Jurkat, Clone E6-1 (cell line): ENCODE measurements around the gene CD200R1L. TPM values are rescaled to one million over a fixed set of nuclear protein-coding genes. Genes with fewer than 3 reads are reported as not detected.
"Not testable (repeated sequence)": the region's sequence is repeated elsewhere in the genome, so short reads cannot be mapped to it uniquely, and the experiment has no call there.

Experiments used
- DNase-seq: peaks from one replicate; pipeline ENCODE4 v3.0.0-alpha.2; 2011; ENCODE audit warnings: low read depth, low spot score
- H3K4me3 ChIP-seq: 2 replicates; pipeline ENCODE4 v1.5.1; 2011; ENCODE audit warnings: mild to moderate bottlenecking, low read length, control low read depth, moderate library complexity
- polyA plus RNA-seq: library from polyadenylated mRNA; unstranded; fragments of >200 nt; gene quantifications from one replicate; pipeline ENCODE4 v1.2.1, GENCODE V29; 2012; ENCODE audit warnings: missing spikeins; ENCODE audit not compliant: insufficient read length, insufficient read depth

The CD200R1L gene
- not detected for polyA plus RNA-seq

GRCh38 chr3:112846764-112847163, at the start of gene CD200R1L:
CD200R1L (minus strand) TSS chr3:112846864; CDS start chr3:112829367, 17,497 bp downstream.
- DNase-seq, result no peak
- no peak within 1 kb of the TSS for H3K4me3 ChIP-seq

- no peak overlapping the region for H3K4me3 ChIP-seq
- DNase-seq, result no peak
These were observed 47.6 kb upstream of the CD200R1L start for GRCh38 chr3:112894258-112894657.

- no peak for DNase-seq
- no peak overlapping the region for H3K4me3 ChIP-seq
These were observed 42.7 kb upstream of the CD200R1L start for GRCh38 chr3:112889357-112889756.

- DNase-seq, result no peak
- H3K4me3 ChIP-seq, result no peak overlapping the region
These were observed 41.9 kb upstream of the CD200R1L start for GRCh38 chr3:112888381-112889085.

GRCh38 chr3:112884678-112885290, 38.1 kb upstream of the CD200R1L start:
- no peak overlapping the region for H3K4me3 ChIP-seq
- DNase-seq, result no peak

- no peak for DNase-seq
- H3K4me3 ChIP-seq, result no peak overlapping the region
These were observed 35.2 kb upstream of the CD200R1L start for GRCh38 chr3:112881891-112882290.

GRCh38 chr3:112875561-112875960, 28.9 kb upstream of the CD200R1L start:
- H3K4me3 ChIP-seq, result no peak overlapping the region
- no peak for DNase-seq

GRCh38 chr3:112874725-112875124, 28.1 kb upstream of the CD200R1L start:
- H3K4me3 ChIP-seq, result no peak overlapping the region
- no peak for DNase-seq

GRCh38 chr3:112873632-112874031, 27.0 kb upstream of the CD200R1L start:
- no peak for DNase-seq
- H3K4me3 ChIP-seq, result no peak overlapping the region

- no peak overlapping the region for H3K4me3 ChIP-seq
- DNase-seq, result no peak
These were observed 25.1 kb upstream of the CD200R1L start for GRCh38 chr3:112871735-112872134.

- H3K4me3 ChIP-seq, result no peak overlapping the region
These were observed 19.1 kb upstream of the CD200R1L start for GRCh38 chr3:112865757-112866156.

GRCh38 chr3:112860898-112861297, 14.2 kb upstream of the CD200R1L start:
- H3K4me3 ChIP-seq, result no peak overlapping the region
- DNase-seq, result no peak

More at GRCh38 chr3:112865757-112866156, 19.1 kb upstream of the CD200R1L start:
- no peak for DNase-seq

- DNase-seq, result no peak
- H3K4me3 ChIP-seq, result no peak overlapping the region
These were observed 11.9 kb upstream of the CD200R1L start for GRCh38 chr3:112858410-112859069.

- no peak overlapping the region for H3K4me3 ChIP-seq
- DNase-seq, result no peak
These were observed 10.9 kb upstream of the CD200R1L start for GRCh38 chr3:112857526-112857925.

GRCh38 chr3:112856537-112856936, 9.9 kb upstream of the CD200R1L start:
- peak; percentile 71 for DNase-seq
- no peak overlapping the region for H3K4me3 ChIP-seq

GRCh38 chr3:112855883-112856282, 9.2 kb upstream of the CD200R1L start:
- DNase-seq, result no peak
- H3K4me3 ChIP-seq, result no peak overlapping the region

GRCh38 chr3:112855074-112855473, 8.4 kb upstream of the CD200R1L start:
- not testable (repeated sequence) for DNase-seq, H3K4me3 ChIP-seq

GRCh38 chr3:112848196-112848595, 1.5 kb upstream of the CD200R1L start:
- peak; percentile 62 for DNase-seq
- no peak overlapping the region for H3K4me3 ChIP-seq

- no peak overlapping the region for H3K4me3 ChIP-seq
- DNase-seq, result peak; percentile 67
These were observed 1.0 kb upstream of the CD200R1L start for GRCh38 chr3:112847692-112848091.

GRCh38 chr3:112845772-112846171, 892 bp downstream of the CD200R1L start:
- no peak for DNase-seq
- H3K4me3 ChIP-seq, result no peak overlapping the region
